ENCODE data around the gene EXOC4. TPM values are rescaled to one million over a fixed set of nuclear protein-coding genes. Genes with fewer than 3 reads are reported as not detected.

EXOC4 gene
- total and polyA plus RNA-seq, 2 of the 8 experiments (the other 6 are each of a cell fraction or from before 2014, with no cell fraction given), result 27.0 to 67.3 TPM

DNA sequence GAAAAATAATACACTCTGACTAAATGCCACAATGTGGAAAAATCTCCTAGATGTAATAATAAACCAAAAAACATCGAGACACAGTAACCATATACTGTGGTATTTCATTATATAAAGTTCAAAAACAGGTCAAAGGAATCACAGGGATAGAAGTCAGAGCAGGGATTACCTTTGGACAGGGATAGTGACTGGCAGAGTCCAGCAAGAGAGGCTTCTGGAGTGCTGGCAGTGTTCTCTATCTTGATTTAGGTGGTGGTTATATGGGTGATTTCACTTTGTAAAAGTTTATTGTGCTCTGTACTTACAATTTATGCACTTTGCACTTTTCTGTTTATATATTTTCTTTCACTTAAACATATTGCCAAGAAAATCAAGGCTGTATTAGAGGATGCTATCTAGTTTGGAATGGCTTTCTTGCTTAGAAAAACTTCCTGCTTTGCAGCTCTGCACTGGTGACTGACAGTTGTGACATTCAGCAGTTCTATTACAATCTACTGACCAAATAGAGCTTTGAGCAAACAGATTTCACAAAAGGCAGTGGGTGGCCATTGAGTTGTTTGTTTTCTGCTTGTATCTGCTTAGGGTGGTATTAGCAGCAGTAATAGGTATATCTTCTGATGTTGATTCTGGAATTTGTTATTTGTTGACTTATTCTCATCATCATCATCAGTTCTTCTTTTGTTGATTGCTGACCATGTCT lies 610.6 kb downstream of the EXOC4 start:
- H3K27me3 ChIP-seq (replicated peaks in 1 of 4; ENCODE audit: control insufficient read depth in 3 of 4, extremely low read depth in 1 of 4, insufficient read depth in 3 of 4, low read length in 3 of 4), result no peaks in the 10 kb centered on the region
- DNase-seq (ENCODE audit: low read depth in 1 of 2, low spot score in 2 of 2) (no peak), FAIRE-seq (no peak)
- no peak overlapping the region for H3K18ac ChIP-seq (ENCODE audit: extremely low read depth, low read length)
- no peaks in the 10 kb centered on the region for H4K20me1 ChIP-seq (replicated peaks in 1 of 2; ENCODE audit: control insufficient read depth in 1 of 2, insufficient read depth in 2 of 2, low read length in 2 of 2)
- no peak overlapping the region for H2BK15ac ChIP-seq (ENCODE audit: low read length)
- H3K4me2 ChIP-seq (ENCODE audit: insufficient read depth in 1 of 2, low read depth in 2 of 2, low read length in 2 of 2), result no peak overlapping the region
- H3K23me2 ChIP-seq (ENCODE audit: low read depth, low read length), result no peaks in the 10 kb centered on the region
- no peak overlapping the region for H3K14ac ChIP-seq (ENCODE audit: insufficient read length)
- no peak overlapping the region for H3K23ac ChIP-seq (ENCODE audit: insufficient read length)
- no peak overlapping the region for H4K8ac ChIP-seq (ENCODE audit: extremely low read depth, insufficient read depth, low read length)
- H2BK12ac ChIP-seq (ENCODE audit: low read depth, low read length), result no peak overlapping the region
- CTCF ChIA-PET (ENCODE audit: partially characterized antibody), result interaction anchor here (3.0 kb wide), 1 partner anchor 10 kb away, joined by 15 read pairs; no protein-coding TSS in a partner anchor
- peaks cover 0 to 4% (median 0%) of the 10 kb centered on the region in 4 experiments; a peak in 1 of 7 replicates for H3K4me1 ChIP-seq (replicated peaks in 1 of 4; ENCODE audit: control insufficient read depth in 3 of 4, insufficient read depth in 4 of 4, low read length in 3 of 4)
- no peak overlapping the region for H2BK120ac ChIP-seq (replicated peaks; ENCODE audit: low read depth, low read length)
- WGBS, 2 experiments (ENCODE audit: extremely low coverage in 1 of 2, insufficient coverage in 1 of 2, insufficient read length in 1 of 2, insufficient replicate concordance in 2 of 2, low coverage in 1 of 2, low lambda C conversion rate in 2 of 2, missing lambda C conversion rate in 1 of 2), result 91% methylated on average over 1 of the region's 1 CpG; no CpG with 5 or more reads in 1 of the 2 experiments
- no peak overlapping the region for H3K9ac ChIP-seq (replicated peaks in 1 of 4; ENCODE audit: extremely low read depth in 1 of 4, low read depth in 3 of 4, low read length in 3 of 4)
- no peak overlapping the region for H2AFZ ChIP-seq (ENCODE audit: low read length)
- H4K91ac ChIP-seq (replicated peaks; ENCODE audit: insufficient read length, low read length), result no peak overlapping the region
- H2BK20ac ChIP-seq (ENCODE audit: low read length), result no peak overlapping the region
- H3K9me3 ChIP-seq (ENCODE audit: insufficient read depth in 2 of 2, low read depth in 1 of 2, low read length in 1 of 2), result no peaks in the 10 kb centered on the region
- POLR2A ChIA-PET (ENCODE audit: partially characterized antibody), result no interaction called here
- H3K4ac ChIP-seq (replicated peaks; ENCODE audit: insufficient read length, low read depth, low read length), result no peak overlapping the region
- no peak overlapping the region for H2BK5ac ChIP-seq (ENCODE audit: low read depth, low read length)
- no peak overlapping the region for H2AK5ac ChIP-seq (ENCODE audit: low read depth, low read length)
- H3K56ac ChIP-seq (replicated peaks; ENCODE audit: insufficient read length, low read depth, low read length), result no peak overlapping the region
- no peak overlapping the region for H4K5ac ChIP-seq (ENCODE audit: insufficient read length, low read depth, low read length)
- H3K79me2 ChIP-seq (ENCODE audit: control insufficient read depth in 1 of 2, insufficient read depth in 2 of 2, low read length in 2 of 2), result no peaks in the 10 kb centered on the region
- no peak overlapping the region for H3K4me3 ChIP-seq (ENCODE audit: extremely low read depth in 1 of 4, insufficient read depth in 2 of 4, low read depth in 3 of 4, low read length in 4 of 4)
- no peaks in the 10 kb centered on the region for H3K79me1 ChIP-seq (ENCODE audit: low read depth, low read length)
- no peaks in the 10 kb centered on the region for H3K36me3 ChIP-seq (ENCODE audit: control insufficient read depth in 2 of 4, insufficient read depth in 4 of 4, low read length in 3 of 4)
- no peak overlapping the region for H3K27ac ChIP-seq (ENCODE audit: low read depth, low read length)
- no peak for TF ChIP-seq CHD2 (IDR thresholded peaks at IDR 0.05; ENCODE audit: low read length)
- TF ChIP-seq POLR2A (IDR thresholded peaks at IDR 0.05; ENCODE audit: control extremely low read depth in 1 of 2, low read depth in 2 of 2, low read length in 2 of 2), result no peak
- no peak for TF ChIP-seq JUN (IDR thresholded peaks at IDR 0.05; ENCODE audit: low read depth, low read length)
- no peak for TF ChIP-seq NANOG (IDR thresholded peaks at IDR 0.05; ENCODE audit: insufficient read depth, low read depth, low read length, poor library complexity, severe bottlenecking)
- TF ChIP-seq CREB1 (IDR thresholded peaks at IDR 0.05), result no peak
- no peak for TF ChIP-seq RBBP5 (IDR thresholded peaks at IDR 0.05; ENCODE audit: borderline replicate concordance, low read depth, low read length)
- no peak for TF ChIP-seq SAP30 (IDR thresholded peaks at IDR 0.05; ENCODE audit: insufficient read depth, insufficient replicate concordance, low read length)
- no peak for TF ChIP-seq SIN3A (conservative IDR thresholded peaks at IDR 0.05 in 1 of 2, IDR thresholded peaks at IDR 0.05 in 1 of 2; ENCODE audit: low read depth in 1 of 2, low read length in 2 of 2)
- no peak for TF ChIP-seq SRF (IDR thresholded peaks at IDR 0.05; ENCODE audit: low read depth, low read length)
- no peak for TF ChIP-seq RFX5 (IDR thresholded peaks at IDR 0.05; ENCODE audit: borderline replicate concordance, low read depth, low read length)
- TF ChIP-seq KDM1A (IDR thresholded peaks at IDR 0.05; ENCODE audit: borderline replicate concordance, low read length), result no peak
- TF ChIP-seq, protein P1, sequence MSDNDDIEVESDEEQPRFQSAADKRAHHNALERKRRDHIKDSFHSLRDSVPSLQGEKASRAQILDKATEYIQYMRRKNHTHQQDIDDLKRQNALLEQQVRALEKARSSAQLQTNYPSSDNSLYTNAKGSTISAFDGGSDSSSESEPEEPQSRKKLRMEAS (IDR thresholded peaks at IDR 0.05), result no peak
- TF ChIP-seq SP2 (IDR thresholded peaks at IDR 0.05; ENCODE audit: low read length), result no peak
